GM12878 (cell line): ENCODE measurements around the gene F2RL3.
"Not testable (repeated sequence)": the region's sequence is repeated elsewhere in the genome, so short reads cannot be mapped to it uniquely, and the experiment has no call there.

ENCODE experiments used
- MEF2A ChIP-seq: IDR thresholded peaks from 2 replicates; pipeline ENCODE4 v1.6.1; 2011; ENCODE audit warnings: low read depth, mild to moderate bottlenecking, low read length, moderate library complexity; ENCODE audit not compliant: insufficient read depth
- SRF ChIP-seq, 2 experiments: IDR thresholded peaks; 2 replicates each; pipeline ENCODE4 v1.6.1; 2011; ENCODE audit warnings: low read depth in 2 of 2, low read length in 2 of 2, mild to moderate bottlenecking in 1 of 2, moderate library complexity in 1 of 2

- TF ChIP-seq SRF (IDR thresholded peaks at IDR 0.05; ENCODE audit: low read depth in 2 of 2, low read length in 2 of 2); MEF2A: not testable (repeated sequence)
Measured at GRCh38 chr19:16874978-16875299, 13.9 kb upstream of the F2RL3 start.
